GM21529 (cell line): Measurements from ENCODE around the gene ZMIZ1.

Experiments used
- ATAC-seq: cut with Tn5 transposase; IDR thresholded peaks from one replicate; pipeline ENCODE4 v1.9.1; 2021; ENCODE audit not compliant: unreplicated experiment

ZMIZ1 gene

DNA sequence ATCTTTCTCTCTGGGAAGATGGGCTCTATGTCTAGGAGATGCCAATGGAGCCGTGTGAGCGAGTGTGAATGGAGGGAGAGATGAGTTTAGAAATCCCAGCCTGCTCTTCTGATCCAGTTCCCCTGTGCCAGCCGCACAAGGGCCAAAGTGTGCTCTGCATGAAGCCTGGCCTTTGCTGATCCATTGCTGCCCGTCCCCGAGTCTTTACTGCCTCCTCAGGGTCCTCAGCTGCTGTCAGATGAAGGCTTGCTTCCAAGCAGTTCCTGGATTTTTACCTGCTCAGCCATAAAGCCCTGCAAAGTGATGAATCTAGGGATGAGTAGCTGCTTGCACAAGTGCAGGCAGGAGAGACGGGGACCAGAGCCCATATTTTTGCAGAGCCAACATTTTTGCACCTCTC, 115.9 kb downstream of the ZMIZ1 start:
- ATAC-seq, result no peak

DNA sequence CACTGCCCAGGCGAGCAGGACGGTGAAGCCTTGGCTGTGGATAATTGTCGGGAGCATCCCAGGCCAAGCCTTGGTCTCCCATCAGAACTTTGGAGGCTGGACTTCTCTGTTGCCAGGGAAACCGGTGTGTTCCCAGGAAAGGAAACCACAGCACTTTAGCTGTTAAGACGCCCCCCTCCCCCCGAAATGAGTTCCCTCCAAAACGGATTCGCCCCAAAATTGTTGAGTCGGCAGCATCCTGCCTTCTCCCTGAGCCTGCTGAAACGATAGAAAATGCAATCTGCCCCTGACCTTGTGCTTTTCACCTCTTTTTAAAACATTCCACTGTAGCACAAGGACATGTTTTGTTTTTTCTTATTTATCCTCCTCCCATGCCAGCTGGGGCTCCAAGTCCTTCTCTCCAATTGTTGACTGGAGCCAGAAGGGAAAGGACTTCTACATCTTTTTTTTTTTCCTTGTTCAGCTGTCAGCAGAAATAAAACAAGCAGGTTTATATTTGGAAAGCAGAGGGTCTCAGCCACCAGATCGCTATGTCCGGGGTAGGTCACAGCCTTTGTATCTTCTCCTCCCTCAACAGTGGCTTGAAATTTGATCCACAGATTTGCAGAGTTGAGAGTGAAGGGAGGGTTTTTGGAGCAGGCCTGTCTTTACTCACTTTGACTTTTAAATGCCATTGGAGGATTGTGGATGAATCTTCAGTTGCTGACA, 116.5 kb downstream of the ZMIZ1 start:
- no peak for ATAC-seq

DNA sequence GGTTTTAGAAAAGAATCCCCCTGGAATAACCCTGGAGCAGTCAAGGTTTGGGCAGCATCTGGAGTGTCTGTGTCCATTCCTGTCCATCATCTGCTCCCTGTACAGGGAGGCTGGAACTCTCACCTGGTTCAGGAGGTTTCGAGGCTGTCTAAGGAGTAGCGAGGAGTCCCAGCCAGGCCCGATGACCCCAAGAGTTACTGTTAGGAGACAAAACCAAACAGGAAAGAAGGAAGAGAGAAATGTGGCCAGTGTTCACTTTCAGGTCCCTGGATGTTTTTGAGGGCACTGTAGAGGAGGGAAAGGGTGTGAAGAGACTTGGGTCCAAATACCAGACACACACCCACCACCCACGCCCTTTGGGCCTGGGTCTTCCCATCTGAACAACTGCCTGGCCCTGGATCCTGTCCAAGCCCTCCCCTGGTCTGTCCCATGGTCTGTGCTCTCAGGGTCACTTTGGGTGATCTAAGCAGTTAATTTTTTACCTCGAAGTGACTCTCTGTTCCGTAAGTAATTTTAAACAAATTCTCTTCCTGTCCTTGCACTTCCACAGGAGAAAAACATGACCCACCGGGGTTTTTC, 117.1 kb downstream of the ZMIZ1 start:
- no peak for ATAC-seq

DNA sequence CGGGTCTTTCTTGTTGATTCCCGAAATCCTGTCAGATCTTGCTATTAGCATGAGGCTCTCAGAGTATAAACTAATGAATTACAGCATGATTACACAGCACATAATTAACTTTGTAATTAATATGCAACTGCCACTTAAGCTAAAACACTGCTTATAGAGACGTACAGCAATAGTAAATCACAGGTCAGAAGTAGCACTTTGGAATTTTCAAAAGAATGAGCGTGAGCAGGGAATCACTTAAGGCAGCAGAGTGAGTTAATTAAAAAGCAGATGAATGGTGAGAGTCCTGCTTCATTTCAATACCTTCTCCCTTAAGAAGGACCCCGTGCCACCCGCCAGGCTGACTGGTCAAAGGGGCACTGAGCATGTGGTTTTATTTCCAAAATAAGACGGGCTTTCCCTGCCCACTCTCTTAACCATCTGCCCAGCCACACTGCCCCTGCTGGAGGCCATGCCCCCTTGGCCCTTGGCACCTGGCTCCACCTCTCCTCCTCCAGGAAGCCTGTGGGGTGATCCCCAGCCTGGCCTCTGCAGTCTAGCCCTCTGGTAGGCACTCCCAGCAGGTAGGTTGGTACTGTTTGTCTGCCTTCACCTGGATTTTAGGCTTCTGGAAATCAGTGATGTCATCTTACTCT, 117.8 kb downstream of the ZMIZ1 start:
- ATAC-seq, result no peak

DNA sequence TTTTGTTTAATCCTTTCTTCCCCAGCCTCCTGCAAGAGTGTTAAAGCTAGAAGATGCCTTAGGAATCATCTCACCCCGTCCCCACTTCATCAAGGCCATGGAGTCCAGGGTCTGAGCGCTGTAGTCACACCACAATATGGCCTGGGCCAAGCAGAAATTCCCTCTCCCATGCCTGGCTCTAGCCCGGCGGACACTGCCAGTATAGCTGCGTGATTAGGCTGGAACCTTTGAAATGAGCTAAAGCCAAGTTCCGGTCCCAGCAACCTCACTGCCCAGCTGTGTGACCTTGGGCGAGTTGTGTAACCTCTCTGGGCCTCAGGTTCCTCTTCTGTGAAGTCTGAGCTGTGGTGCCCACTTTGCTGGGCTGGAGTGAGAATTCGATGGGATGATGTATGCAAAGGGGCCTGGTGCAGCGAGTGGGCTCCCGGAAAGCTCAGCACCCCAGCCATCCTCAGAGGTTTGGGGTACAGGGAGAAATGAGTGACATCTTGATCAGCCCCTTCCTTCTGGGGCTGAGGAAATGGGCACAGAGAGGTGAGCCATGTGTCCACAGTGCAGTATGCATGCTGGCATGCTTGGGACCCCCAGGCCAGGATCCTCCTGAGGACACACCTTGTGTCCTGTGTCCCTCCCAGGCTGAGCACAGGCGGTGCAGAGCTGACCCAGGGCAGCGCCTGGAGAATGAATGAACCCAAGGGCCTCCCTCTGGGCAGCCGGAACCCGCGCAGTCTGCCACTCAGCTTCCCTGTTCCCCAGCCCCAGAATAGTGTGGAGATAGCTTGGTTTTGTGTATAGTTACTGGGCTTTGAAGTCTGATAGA, 118.6 kb downstream of the ZMIZ1 start:
- ATAC-seq, result no peak

DNA sequence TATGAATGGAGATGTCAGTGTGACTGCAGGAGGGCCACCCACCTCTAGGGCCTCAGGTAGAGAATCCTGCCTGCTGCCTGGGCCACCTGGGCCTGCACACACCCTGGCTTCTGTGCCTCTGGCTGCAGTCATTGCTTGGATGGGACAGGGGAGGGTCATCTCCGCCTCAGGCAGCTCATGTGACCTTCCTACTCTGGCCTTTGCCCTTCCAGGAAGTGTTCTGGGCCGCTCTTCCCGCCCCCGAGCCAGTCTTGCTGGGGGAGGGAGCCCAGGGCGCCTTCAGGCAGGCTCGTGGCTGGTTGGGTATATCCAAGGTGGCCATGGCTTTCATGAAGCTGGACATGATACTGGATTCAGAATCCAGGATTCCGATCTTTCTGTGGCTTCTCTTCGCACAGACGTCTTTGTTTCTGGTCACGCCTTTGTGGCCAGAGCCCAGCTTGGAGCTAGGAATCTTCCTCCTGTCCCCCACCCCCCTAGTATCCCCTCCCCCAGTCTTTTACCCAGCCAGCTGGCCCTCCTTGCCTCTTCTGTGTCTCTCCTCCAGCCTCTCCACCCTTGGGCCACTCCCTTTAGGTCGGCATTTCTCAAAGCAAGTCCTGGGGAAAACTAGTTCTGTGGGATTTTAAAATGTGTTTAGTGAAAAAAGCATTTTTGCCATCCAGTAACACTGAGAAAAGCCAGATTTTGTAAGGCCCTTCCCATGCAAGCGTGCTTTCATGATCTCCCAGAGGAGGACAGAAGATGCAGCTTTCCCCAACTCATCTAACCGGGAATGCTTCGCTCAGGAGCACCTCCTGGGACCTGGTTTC, 119.6 kb downstream of the ZMIZ1 start:
- no peak for ATAC-seq

DNA sequence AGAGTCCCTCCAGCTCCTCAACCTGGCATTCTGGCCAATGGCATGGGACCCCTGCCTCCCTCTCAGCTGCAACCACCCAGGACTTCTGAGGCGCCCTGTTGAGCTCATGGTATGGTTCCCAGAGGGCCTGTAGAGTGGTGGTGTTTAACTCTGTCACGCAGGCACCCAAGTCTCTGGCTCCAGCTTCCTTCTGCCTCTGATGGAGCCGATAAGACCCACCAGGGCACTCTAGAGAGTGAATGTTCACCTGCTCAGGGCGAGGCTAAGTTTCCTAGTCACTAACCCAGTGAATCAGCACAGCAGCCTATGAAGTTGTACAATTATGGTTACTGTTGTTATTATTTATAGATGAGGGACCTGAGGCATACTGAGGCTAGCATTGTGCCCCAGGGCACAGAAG, 120.4 kb downstream of the ZMIZ1 start:
- no peak for ATAC-seq

DNA sequence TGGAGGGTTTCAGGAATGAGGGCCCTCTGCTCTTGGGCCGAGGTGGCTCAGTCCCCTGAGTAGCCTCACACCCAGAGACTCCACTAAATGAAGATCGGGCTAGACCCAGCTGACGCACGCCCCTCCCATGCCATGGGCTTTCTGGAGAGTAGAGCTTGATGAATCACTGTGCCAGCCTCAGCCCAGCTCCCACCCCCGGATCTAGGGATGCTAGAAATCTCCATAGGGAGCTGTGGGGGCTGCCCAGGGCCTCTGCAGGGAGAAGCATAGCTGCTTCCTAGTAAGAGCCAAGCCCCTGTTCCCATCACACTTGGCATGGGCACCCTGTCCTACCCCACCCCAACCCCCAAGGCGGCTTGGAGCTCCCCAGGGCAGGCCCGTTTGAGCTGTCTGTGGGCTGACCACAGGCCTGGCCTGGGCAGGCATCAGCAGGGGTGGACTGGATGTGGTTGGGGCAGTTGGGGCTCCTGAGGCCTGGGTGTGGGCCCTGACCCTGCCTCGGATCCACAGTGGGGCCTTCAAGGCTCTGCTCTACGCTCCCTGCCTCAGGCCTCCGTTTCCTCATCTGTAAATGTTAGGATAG, 121.2 kb downstream of the ZMIZ1 start:
- no peak for ATAC-seq

DNA sequence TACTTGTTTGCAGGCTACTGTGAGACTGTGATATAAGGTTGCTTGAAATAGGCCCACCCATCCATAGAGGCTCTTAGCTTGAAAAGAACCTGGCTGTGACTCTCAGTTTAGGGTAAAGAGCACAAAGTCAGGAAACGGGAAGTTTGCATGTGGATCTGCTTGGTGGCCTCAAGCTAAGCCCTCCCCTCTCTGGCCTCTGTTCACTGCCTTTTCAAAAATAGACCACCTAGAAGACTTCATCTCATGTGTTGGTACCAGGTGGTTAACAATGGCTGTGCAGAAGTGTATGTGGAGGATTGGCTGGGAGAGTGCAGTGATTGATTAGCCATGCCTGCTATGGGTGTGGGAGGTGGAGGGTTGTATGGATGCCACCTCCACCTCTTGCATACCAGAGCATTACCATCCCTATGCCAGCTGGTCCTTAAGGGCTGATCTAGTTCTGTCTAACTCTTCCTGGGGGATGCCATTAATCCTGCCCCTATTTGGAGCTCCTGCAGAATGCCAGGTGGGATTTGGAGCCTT, 122.0 kb downstream of the ZMIZ1 start:
- no peak for ATAC-seq

DNA sequence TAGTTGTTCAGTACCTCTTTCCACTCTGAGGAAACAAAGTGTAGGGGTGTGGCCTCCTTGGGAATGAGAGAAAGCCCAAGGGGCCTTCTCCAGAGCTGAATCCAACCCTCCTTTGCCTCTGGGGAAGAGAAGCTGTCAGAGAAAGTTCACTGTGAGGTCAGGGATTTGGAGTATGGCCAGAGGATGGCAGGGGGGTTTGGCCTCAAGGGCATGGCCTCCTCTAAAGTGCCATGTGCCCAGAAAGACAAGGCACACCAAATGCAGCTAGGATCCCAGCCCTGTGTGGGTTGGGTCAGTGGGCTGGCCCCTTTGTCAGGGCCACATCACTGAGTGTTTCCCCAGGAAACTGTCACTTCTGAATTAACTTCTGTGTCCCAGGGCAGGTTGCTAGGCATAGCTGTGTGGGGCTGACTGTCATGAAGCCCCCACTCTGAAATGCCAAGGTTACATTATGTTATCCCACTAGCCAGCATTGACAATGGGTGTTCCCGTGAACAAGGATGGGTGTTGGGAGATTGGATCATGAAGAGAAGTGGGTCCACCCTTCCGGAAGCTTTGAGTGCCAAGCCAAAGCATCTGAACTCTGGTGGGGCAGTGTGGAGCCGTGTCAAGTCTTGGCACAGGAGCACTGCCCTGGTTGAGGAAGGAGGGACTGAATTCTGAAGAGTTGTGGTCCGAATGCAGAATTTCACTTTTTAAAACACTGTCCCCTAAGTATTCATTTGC, 123.3 kb downstream of the ZMIZ1 start:
- ATAC-seq, result no peak

DNA sequence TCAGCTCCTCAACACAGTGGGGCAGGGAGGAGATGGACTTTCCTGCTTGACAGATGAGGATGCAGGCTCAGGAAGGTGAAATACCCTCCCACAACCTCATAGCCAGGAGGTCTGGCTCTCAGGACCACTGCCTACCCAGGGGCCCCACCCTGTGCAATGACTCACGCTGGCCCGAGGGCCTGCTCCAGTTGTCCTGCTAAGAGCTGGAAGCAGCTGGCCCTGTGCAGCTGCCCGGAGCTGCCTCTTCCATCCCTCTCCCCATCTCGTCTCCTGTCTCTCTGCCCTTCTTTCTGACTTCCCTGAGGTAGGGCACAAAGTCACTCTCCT, 123.9 kb downstream of the ZMIZ1 start:
- ATAC-seq, result no peak

DNA sequence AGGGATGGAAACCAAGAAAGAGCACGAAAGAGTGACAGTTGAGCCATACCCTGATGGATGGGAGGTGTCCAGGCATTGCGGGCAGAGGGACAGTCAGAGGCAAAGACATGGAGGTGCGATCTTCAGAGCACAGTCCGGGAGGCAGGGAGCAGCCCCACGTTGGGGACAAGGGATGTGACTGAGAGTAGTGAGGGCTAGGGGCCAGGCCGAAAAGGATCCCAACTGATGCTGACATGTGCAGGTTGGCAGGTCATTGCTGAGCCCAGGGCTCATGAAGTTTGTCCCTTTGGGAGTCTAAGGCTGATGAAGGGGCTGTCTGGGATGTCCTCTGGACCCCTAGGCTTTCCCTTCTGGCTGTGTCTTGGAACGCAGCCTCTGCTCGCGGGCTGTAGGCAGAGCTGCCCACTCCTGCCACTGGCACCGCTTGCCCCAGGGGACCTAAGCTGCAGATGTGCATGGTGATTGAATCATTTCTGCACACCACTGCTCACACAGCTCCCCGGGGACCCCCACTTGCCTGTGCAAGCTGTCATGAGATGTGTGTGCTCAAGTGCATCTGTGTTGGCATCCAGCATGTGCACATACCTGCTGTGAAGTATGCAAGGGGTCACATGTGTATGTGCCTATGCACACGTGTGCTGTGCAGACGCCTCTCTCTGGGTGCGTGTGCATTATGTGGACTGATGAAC, 125.1 kb downstream of the ZMIZ1 start:
- ATAC-seq, result no peak

DNA sequence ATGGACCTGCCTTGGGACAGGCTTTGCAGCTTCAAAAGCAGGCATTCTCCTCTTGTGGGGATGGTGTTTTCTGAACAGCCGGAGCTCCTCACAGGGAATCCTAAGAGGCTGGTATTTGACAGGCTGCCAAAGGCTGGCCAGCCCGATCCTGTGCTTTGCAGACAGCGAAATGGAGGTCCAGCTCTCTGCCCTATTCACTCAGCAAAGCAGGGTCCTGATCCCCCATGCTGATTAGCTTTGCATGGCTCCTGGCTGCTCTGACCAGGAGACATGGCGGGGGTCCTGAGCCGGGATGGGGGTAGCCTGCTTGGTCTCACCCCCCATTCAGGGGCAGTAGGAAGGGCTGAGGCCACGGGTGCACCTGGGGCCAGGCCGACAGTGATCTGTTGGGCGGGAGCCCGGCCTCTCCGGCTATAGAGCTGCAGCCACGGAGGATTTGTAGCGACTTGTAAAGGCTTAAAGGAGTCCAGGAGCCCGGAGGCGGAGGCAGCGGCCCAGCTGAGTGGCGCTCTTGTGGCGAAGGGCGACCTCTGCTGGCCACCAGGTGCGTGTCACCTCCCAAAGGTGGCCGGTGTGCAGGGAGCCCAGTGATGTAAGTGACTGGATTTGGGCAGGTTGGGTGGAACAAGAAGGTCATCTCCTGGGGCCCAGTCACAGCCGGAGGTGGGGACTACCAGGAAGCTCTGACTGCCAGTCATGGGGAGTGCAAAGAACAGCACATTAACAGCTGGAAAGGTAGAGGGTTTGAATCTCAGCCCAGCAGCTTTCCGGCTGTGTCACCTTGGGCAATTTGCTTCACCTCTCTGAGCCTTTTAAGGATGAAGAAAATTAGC, 126.5 kb downstream of the ZMIZ1 start:
- peak; percentile 80 for ATAC-seq

DNA sequence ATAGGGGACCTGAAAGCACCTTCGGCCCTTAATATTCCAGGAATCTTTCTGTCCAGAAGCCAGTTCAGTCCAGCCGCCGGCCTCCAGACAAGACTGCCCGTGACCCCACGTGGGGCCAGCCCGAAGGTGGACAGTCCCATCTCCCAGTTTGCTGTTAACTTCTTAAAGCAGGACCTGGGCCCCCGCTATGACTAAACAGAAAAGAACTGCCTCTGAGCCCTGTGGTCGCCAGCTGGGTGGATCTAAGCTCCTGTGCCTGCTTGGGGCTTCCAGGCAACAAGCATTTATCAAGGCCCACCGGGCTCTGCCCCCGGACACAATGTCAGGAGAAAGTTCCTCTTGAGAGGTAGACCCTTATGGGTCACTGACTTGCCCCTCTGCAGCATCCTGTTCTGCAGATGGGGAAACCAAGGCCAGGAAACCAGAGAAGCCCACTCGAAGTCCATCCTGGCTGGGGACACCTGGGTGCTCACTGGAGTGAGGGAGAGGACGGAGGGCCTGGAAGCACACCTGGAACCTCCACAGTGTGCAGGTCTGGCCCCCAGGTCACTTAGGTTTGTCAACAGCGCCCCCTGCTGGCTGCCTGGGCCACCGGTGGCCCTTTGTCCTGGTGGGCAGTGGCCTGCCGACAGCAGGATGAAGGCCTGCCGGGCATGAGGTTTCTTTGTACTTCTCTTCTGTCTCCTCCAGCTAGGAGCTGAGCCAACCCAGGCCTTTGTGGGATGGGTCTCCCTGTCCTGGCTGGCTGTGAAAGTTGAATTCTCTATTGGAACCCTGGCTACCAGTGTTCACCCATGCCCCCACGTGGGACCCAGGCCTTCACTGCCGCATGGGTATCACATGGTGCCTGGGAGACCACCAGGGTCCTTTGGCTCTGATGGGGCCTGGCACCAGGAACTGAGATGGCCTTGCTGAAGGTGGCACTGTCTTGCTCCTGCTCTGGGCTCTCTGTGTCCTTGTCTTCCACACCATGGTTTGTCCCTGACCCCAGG, 128.0 kb downstream of the ZMIZ1 start:
- peak; percentile 62 for ATAC-seq

DNA sequence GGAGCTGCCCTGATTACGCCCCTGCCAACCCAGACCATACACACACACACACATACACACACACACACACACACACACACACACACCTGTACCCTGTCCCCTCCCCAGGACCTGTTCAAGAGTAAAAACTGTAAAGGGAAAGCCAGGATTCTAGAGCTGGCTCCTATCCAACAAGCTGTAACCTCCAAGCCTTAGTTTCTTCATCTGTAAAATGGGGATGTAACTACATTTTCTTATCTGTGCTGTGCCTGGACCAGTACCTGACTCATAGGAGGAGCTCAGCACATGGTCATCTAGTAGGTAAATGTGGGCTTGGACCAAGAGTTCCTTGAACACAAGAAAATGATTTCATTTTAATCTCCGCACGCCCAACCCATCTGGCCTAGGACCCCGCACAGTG, 128.8 kb downstream of the ZMIZ1 start:
- ATAC-seq, result no peak

DNA sequence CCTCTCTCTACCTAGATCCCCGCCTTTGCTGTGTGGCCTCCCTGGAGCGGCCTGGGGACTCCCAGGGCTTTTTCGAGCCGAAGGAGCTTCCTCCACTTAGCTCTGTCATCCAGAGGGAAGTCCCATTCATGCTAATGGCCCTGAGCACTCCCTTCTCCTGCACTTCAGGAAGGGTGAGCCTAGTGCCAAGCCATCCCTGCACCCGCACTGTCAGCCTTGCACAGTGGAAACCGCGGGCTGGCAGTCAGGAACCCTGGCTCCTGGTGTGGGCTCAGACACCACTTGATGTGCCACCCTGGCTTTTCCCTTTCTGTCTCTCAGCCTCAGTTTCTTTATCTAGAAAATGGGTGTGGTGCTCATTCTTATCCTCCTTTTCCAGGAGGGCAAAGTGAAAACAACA, 131.6 kb downstream of the ZMIZ1 start:
- no peak for ATAC-seq

DNA sequence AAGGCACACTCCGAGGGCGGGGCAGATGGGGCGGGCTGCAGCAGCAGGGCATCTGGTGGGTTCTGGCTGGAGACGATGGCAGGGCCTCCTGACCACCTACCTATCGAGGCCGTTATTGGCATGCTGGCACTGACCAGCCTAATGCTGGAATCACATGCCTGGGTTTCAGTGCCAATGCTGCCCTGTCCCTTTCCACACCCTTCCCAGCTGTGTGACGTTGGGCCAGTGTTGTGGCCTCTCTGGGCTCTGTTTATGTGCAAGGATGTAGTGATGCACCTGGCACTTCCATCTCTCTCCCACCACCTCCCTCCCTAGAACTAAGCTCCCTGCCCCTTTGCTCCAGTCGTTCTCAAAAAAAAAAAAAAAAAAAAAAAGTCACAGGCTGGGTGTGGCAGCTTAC, 132.9 kb downstream of the ZMIZ1 start:
- ATAC-seq, result no peak
